HS-5 (cell line): ENCODE results near the gene DGKB.

Experiments used
- DNase-seq: peaks from one replicate; pipeline ENCODE4 v3.0.0-alpha.2; 2012; ENCODE audit warnings: low read depth

DGKB gene

DNA sequence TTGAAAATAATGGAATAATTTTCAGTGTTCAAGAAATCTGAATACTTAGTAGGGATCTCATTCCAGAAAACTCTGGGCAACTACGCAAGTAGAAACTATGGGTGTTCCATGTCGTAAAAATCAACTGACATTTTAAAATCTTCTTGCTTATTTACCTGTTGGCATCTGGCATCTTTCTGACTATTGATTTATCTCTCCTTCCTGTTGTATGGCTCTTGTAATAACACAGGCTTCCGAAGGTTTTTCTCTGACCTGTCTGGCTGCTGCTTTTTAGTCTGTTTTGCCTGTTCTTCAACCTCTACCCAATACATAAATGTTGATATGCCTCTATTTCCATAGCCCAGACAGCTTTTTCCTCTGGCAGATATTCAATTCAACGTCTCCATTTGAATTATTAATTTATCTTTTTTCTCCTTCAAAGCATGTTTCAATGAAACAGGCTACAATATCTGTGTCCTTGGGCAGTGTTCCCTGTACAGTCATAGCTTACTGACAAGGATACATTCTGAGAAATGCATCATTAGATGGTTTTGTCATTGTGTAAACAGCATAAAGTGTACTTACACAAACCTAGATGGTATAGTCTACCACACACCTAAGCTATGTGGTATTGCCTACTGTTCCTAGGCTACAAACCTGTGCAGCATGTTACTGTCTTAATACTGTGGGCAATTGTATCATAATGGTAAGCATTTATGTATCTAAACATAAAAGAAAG is 807.2 kb downstream of the DGKB start:
- no peak for DNase-seq
